HG02885 (cell line): Measurements from ENCODE around the gene COG7.
"Not testable (repeated sequence)": the region's sequence is repeated elsewhere in the genome, so short reads cannot be mapped to it uniquely, and the experiment has no call there.

Experiments
- ATAC-seq: cut with Tn5 transposase; IDR thresholded peaks from one replicate; pipeline ENCODE4 v1.9.1; 2021; ENCODE audit warnings: mild to moderate bottlenecking; ENCODE audit not compliant: unreplicated experiment, poor library complexity

COG7 gene

GRCh38 chr16:23389936-23390335 is 63.1 kb downstream of the COG7 start:
- not testable (repeated sequence) for ATAC-seq

GRCh38 chr16:23389201-23389600 is 63.8 kb downstream of the COG7 start:
- ATAC-seq: no peak

- ATAC-seq: no peak
Measured at GRCh38 chr16:23388786-23389185, 64.2 kb downstream of the COG7 start.

- ATAC-seq: no peak
Measured at GRCh38 chr16:23387666-23388065, 65.3 kb downstream of the COG7 start.

GRCh38 chr16:23385441-23385840 is 67.5 kb downstream of the COG7 start:
- ATAC-seq: no peak

- ATAC-seq: no peak
Measured at GRCh38 chr16:23384878-23385277, 68.1 kb downstream of the COG7 start.

GRCh38 chr16:23383881-23384280 is 69.1 kb downstream of the COG7 start:
- ATAC-seq: no peak

- no peak for ATAC-seq
Measured at GRCh38 chr16:23382279-23382678, 70.7 kb downstream of the COG7 start.

GRCh38 chr16:23381702-23382101 is 71.3 kb downstream of the COG7 start:
- ATAC-seq: not testable (repeated sequence)

GRCh38 chr16:23380501-23380951 is 72.5 kb downstream of the COG7 start:
- ATAC-seq: no peak

GRCh38 chr16:23379707-23380106 is 73.3 kb downstream of the COG7 start:
- ATAC-seq: no peak

- no peak for ATAC-seq
Measured at GRCh38 chr16:23378921-23379320, 74.1 kb downstream of the COG7 start.

GRCh38 chr16:23378256-23378655 is 74.7 kb downstream of the COG7 start:
- ATAC-seq: no peak

GRCh38 chr16:23377071-23377931 is 75.7 kb downstream of the COG7 start:
- no peak for ATAC-seq

- ATAC-seq: no peak
Measured at GRCh38 chr16:23375643-23376042, 77.3 kb downstream of the COG7 start.

GRCh38 chr16:23374721-23375510 is 78.1 kb downstream of the COG7 start:
- no peak for ATAC-seq

GRCh38 chr16:23373436-23374219 is 79.4 kb downstream of the COG7 start:
- no peak for ATAC-seq

GRCh38 chr16:23371368-23371767 is 81.6 kb downstream of the COG7 start:
- ATAC-seq: no peak

- no peak for ATAC-seq
Measured at GRCh38 chr16:23369416-23369815, 83.6 kb downstream of the COG7 start.

- ATAC-seq: no peak
Measured at GRCh38 chr16:23368469-23368868, 84.5 kb downstream of the COG7 start.

GRCh38 chr16:23367988-23368387 is 85.0 kb downstream of the COG7 start:
- no peak for ATAC-seq
